K562 (cell line): ENCODE data around the gene INA. TPM values are rescaled to one million over a fixed set of nuclear protein-coding genes. Genes with fewer than 3 reads are reported as not detected.

Experiments used
- ARID1B ChIP-seq: fragments of 450-650 bp; IDR thresholded peaks from 2 replicates; pipeline ENCODE4 v1.6.1; 2016; ENCODE audit warnings: antibody characterized with exemption, mild to moderate bottlenecking, inconsistent platforms
- CBX8 ChIP-seq: fragments of 200-600 bp; sonication (generic); IDR thresholded peaks from 2 replicates; pipeline ENCODE4 v1.6.1; 2012; ENCODE audit warnings: borderline replicate concordance, mixed run types, low read depth, mild to moderate bottlenecking, moderate library complexity, mixed read lengths, low read length, control low read depth, inconsistent platforms; ENCODE audit not compliant: poor library complexity, severe bottlenecking; ENCODE audit errors: extremely low read depth
- JUND ChIP-seq, 2 experiments: IDR thresholded peaks; 2 replicates in 1 of 2; 3 replicates in 1 of 2; pipeline ENCODE4 v1.6.1; 2011; ENCODE audit warnings: borderline replicate concordance in 2 of 2, low read depth in 2 of 2, low read length in 2 of 2, improper control_type of control experiment in 1 of 2, missing biosample characterization in 1 of 2, missing genetic modification characterization in 1 of 2, missing genetic modification reagents in 1 of 2
- KAT8 ChIP-seq: fragments of 450-650 bp; IDR thresholded peaks from 2 replicates; pipeline ENCODE4 v1.6.1; 2016; ENCODE audit warnings: low read depth, mild to moderate bottlenecking
- MYBL2 ChIP-seq, 2 experiments: fragments of 450-650 bp in 1 of 2; sonication (generic) in 1 of 2; formaldehyde crosslinking in 1 of 2; IDR thresholded peaks; 2 replicates each; pipeline versions ENCODE4 v1.6.1 to v1.8.1; 2017 to 2022; ENCODE audit warnings: borderline replicate concordance in 1 of 2, inconsistent platforms in 1 of 2, low read depth in 1 of 2, mild to moderate bottlenecking in 1 of 2, missing genetic modification reagents in 1 of 2, moderate library complexity in 1 of 2
- NFIX ChIP-seq: fragments of 250-450 bp; sonication (Bioruptor Pico); IDR thresholded peaks from 2 replicates; pipeline ENCODE4 v1.4.0; 2020; ENCODE audit warnings: low read depth, mild to moderate bottlenecking, moderate library complexity
- RUNX1 ChIP-seq: sonication (generic); IDR thresholded peaks from 2 replicates; pipeline ENCODE4 v1.6.1; 2016; ENCODE audit warnings: antibody characterized with exemption, low read depth
- ZNF561 ChIP-seq: fragments of 450-650 bp; formaldehyde crosslinking; conservative IDR thresholded peaks from 2 replicates; pipeline ENCODE4 v1.4.0; 2020; ENCODE audit warnings: mild to moderate bottlenecking, moderate library complexity
- polyA plus RNA-seq, 8 experiments: library from polyadenylated mRNA; depleted of rRNA in 4 of 8; stranded (reverse) in 5 of 8; unstranded in 3 of 8; fragments of >200 nt; fragmentation: Nextera tagmentation in 2 of 8; fragmentation: Illumina TruSeq in 1 of 8; extraction: Ambion mirVana in 2 of 8; extraction: Trizol in 1 of 8; gene quantifications; 2 replicates each; pipeline versions ENCODE4 v1.2.1 to v1.2.3, GENCODE V29; 2011 to 2014; ENCODE audit warnings: inconsistent platforms in 1 of 8, missing spikeins in 1 of 8
- total RNA-seq, 7 experiments: library from RNA; depleted of rRNA in 6 of 7; stranded (reverse); fragments of >200 nt in 6 of 7; fragmentation: Illumina TruSeq in 2 of 7; extraction: Trizol in 2 of 7; gene quantifications; 2 replicates each; pipeline versions ENCODE4 v1.2.1 to v1.2.3, GENCODE V29; 2011 to 2021; ENCODE audit warnings: low replicate concordance in 1 of 7
- TF ChIP-seq, protein P1 (sequence below): fragments of 250-450 bp; sonication (Bioruptor Pico); IDR thresholded peaks from 2 replicates; pipeline ENCODE4 v1.5.1; 2021; ENCODE audit warnings: mild to moderate bottlenecking

The INA gene
- total and polyA plus RNA-seq, 9 of the 15 experiments (the other 6 are each of a cell fraction or from before 2014, with no cell fraction given) = not detected

DNA sequence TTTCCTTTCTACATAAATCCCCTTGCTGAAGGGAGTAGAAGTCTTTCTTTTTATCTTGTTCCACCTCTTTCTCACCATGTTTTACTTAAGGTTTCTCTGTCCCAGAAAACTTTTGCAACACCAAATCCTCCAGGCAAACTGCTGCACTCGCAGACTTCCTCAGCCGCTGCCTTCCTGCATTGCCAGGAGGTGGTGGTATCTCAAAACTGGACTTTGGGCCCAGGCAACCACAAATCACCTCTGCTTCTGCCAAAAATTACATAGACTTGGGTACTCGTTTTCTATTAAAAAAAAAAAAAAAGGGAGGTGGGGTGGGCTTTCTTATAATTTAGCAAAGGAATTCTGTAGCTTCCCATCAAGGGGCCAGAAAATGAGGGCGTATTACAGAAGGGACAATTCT, 14.7 kb downstream of the INA start (continued):
- TF ChIP-seq, protein P1, sequence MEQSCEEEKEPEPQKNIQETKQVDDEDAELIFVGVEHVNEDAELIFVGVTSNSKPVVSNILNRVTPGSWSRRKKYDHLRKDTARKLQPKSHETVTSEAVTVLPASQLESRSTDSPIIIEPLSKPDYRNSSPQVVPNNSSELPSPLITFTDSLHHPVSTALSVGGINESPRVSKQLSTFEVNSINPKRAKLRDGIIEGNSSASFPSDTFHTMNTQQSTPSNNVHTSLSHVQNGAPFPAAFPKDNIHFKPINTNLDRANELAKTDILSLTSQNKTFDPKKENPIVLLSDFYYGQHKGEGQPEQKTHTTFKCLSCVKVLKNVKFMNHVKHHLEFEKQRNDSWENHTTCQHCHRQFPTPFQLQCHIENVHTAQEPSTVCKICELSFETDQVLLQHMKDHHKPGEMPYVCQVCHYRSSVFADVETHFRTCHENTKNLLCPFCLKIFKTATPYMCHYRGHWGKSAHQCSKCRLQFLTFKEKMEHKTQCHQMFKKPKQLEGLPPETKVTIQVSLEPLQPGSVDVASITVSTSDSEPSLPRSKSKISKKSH (CRISPR knock-in tag) = no peak
- no peak for TF ChIP-seq JUND (IDR thresholded peaks at IDR 0.05; ENCODE audit: borderline replicate concordance, low read depth, low read length)
- TF ChIP-seq JUND (tag; IDR thresholded peaks at IDR 0.05; ENCODE audit: borderline replicate concordance, low read depth, low read length) = no peak
- TF ChIP-seq ARID1B = no peak
- no peak for TF ChIP-seq KAT8
- TF ChIP-seq RUNX1 = no peak
- TF ChIP-seq CBX8 = no peak
- no peak for TF ChIP-seq MYBL2 (IDR thresholded peaks at IDR 0.05; ENCODE audit: low read depth)
- TF ChIP-seq MYBL2 (CRISPR knock-in tag; IDR thresholded peaks at IDR 0.05; ENCODE audit: borderline replicate concordance) = no peak
- no peak for TF ChIP-seq ZNF561 (CRISPR knock-in tag)
- no peak for TF ChIP-seq NFIX (CRISPR knock-in tag)
- TF ChIP-seq, all 486 proteins: peak for 0
